WI38 (cell line): Measurements from ENCODE around the gene PTGES3L.

Source experiments
- H3K4me3 ChIP-seq: 2 replicates; pipeline ENCODE4 v1.5.1; 2011; ENCODE audit warnings: low read depth, mild to moderate bottlenecking, control low read depth, low read length
- TF ChIP-seq, protein P1 (sequence below): IDR thresholded peaks from 2 replicates; pipeline ENCODE4 v1.5.1; 2012; ENCODE audit warnings: low read depth, mild to moderate bottlenecking, control low read depth, low read length

Gene PTGES3L

DNA sequence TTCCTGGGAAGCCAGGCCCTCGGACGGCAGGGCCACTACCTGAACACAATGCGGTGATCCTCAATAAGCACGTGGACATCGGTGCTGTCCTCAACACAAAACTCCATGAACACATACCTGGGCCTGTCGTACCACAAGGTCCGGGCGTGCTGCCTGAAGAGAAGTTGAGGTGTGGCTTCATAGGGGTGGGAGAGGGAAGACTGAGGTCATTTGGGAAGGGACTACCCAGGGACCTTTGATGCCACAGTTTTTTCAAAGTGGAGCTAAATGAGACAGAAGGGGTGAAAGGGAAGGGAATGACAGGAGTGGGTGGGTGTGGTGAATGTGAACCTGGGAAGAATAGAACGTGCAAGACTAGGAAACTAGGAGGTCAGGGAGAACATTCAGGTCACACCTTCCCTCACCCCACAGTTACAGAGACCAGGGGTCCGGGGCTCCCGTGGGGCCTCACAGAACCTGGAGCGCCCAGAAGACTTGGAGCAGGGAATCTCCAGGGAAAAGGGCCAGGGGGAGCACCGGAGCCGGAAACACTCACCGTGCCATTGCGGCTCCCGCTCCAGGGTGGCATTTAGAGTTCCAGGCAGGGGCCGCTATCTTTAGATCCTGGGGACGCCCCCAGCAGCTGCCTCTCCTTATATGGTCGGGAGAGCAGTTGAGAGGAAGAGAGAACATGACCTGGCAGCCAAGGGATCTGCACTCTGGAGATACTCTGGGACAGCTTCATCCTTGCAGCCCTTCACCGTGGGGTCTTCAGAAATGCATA lies at the start of gene PTGES3L:
TSS of gene PTGES3L (minus strand) at position 570 of the 763 bp plus-strand sequence. CDS start at position 543, 27 bp downstream.
- TF ChIP-seq, protein P1, sequence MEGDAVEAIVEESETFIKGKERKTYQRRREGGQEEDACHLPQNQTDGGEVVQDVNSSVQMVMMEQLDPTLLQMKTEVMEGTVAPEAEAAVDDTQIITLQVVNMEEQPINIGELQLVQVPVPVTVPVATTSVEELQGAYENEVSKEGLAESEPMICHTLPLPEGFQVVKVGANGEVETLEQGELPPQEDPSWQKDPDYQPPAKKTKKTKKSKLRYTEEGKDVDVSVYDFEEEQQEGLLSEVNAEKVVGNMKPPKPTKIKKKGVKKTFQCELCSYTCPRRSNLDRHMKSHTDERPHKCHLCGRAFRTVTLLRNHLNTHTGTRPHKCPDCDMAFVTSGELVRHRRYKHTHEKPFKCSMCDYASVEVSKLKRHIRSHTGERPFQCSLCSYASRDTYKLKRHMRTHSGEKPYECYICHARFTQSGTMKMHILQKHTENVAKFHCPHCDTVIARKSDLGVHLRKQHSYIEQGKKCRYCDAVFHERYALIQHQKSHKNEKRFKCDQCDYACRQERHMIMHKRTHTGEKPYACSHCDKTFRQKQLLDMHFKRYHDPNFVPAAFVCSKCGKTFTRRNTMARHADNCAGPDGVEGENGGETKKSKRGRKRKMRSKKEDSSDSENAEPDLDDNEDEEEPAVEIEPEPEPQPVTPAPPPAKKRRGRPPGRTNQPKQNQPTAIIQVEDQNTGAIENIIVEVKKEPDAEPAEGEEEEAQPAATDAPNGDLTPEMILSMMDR, result no peak
- peak within 1 kb of the TSS; percentile 86 for H3K4me3 ChIP-seq

DNA sequence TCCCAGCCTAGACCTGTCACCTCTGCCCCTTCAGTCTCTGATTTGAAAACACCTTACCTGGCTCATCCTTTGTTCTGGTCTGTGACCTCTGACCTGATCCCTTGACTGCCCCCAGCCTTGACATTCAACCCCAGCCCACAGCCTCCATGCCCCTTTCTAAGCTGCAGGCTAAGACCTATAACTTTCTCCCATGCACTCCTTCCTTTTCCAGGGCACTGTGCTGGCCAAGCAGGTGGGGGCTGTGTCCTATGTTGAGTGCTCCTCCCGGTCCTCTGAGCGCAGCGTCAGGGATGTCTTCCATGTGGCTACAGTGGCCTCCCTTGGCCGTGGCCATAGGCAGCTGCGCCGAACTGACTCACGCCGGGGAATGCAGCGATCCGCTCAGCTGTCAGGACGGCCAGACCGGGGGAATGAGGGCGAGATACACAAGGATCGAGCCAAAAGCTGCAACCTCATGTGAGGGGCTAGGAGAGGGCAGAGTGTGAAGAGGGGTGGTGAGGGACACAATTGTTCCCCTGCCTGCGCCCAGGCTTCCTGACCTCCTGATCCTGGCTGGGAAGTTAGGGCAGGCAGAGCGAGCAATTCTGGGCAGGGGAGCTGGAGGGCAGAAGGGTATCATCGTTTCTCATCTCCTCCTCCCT lies 48.5 kb upstream of the PTGES3L start:
- TF ChIP-seq, protein P1, result no peak
- H3K4me3 ChIP-seq, result no peak overlapping the region

DNA sequence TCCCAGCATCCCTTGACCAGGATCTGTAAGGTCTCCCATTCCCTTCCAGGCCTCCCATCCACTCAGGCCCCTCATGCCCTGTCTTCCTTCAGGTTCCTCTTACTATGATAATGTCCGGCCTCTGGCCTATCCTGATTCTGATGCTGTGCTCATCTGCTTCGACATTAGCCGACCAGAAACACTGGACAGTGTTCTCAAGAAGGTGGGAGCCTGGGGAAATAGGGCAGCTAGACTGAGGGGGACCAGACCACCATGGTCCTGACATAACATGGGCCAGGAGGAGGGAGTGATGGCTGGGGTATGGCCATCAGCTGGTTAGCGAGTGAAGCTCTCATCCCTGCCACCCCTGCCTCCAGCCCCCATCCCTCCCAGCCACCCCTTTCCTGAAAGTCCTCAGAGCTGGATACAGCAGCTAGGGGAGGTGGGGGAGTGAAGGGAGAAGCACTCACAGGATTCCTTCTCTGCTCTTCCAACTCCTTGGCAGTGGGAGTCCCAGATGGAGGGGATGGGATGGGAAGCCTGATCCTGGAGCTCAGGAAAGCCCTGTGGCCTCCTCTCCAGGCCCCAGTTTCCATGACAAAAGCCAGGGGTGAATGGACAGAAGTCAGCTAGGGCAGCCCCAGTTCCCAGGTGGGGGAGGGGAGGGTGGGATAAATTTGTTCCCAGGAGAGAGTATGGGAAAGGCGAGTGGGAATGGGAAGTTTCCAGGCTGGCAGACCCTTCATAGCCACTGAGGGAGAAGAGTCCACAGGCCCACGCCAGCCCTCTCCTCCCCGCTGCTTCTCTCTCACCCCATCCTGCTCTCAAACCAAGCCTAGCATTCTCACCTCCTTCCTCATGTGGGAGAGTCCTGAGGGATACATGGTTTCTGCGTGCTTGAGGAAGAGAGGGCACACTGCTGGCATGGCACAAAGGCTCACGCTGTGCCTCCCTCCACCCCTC lies 47.5 kb upstream of the PTGES3L start:
- TF ChIP-seq, protein P1, result no peak
- H3K4me3 ChIP-seq, result no peak overlapping the region

DNA sequence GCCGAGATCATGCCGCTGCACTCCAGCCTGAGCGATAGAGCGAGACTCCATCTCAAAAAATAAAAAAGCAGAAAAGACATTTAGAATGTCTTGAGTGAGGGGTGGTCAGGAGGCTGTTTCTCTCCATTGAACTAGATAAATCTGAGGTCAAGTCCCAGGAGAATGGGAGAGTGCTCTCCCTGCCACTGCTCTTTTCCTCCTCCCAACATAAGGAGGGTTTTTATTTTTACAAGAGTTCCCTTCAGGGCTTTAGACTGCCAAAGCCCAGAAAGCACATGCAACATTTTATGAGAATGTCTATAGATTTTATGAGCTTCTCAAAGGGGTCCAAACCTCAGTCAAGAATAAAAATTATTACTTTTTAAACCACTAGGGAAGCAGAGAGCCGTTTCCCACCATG lies 46.7 kb upstream of the PTGES3L start:
- no peak overlapping the region for H3K4me3 ChIP-seq
- TF ChIP-seq, protein P1, result no peak

DNA sequence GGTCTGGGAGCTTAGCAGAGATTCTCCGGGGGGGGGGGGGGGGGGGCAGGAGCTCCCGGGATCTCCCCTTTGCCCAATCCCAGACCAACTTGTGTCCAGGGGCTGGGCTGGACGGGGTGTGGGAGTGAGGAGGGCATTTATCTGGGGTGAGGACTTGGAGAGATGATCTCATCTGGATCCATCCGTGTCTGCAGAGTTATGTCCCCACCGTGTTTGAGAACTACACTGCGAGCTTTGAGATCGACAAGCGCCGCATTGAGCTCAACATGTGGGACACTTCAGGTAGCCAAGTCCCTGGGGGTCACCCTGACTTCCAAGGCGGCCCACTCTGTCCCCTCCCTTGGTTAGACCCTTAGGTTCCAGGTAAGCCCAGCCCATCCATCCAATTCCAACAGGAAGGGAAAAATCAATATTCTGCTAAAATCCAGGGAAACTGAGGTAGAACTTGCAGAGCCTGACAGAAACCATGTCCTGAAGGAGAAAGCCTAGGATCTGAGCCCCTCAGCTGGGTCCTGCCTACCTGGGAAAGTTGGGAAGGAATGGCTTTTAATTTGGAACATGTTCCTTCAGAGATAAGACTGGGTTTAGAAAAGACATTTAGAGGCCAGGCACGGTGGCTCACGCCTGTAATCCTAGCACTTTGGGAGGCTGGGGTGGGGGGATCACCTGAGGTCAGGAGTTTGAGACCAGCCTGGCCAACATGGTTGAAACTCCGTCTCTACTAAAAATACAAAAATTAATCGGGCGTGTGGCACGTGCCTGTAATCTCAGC lies 46.1 kb upstream of the PTGES3L start:
- TF ChIP-seq, protein P1, result no peak
- no peak overlapping the region for H3K4me3 ChIP-seq

DNA sequence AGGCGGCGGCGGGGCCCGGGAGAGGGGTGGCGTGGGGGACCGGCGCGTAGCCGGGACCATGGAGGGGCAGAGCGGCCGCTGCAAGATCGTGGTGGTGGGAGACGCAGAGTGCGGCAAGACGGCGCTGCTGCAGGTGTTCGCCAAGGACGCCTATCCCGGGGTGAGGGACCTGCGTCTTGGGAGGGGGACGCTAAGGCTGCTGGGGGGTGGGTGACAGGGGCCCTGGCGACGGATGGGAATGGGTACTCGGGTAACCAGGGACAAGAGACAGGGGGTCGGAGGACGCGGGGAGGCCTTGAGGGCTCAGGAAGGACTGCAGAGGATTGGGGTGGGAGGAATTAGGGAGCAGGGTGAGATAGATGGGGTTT lies 45.4 kb upstream of the PTGES3L start:
- peak overlapping the region; percentile 39 for H3K4me3 ChIP-seq
- TF ChIP-seq, protein P1, result no peak
